HS-5 (cell line): Measurements from ENCODE around the gene COL17A1.

ENCODE experiments used
- DNase-seq: peaks from one replicate; pipeline ENCODE4 v3.0.0-alpha.2; 2012; ENCODE audit warnings: low read depth

COL17A1 gene

GRCh38 chr10:104085801-104086400 lies at the start of gene COL17A1:
Gene COL17A1, minus strand, starts transcription at chr10:104085880. Its CDS starts 5,207 bp downstream, at chr10:104080673.
- DNase-seq: no peak

GRCh38 chr10:104130041-104130440 lies 44.4 kb upstream of the COL17A1 start:
- DNase-seq: no peak

GRCh38 chr10:104128214-104128613 lies 42.5 kb upstream of the COL17A1 start:
- DNase-seq: no peak

DNA sequence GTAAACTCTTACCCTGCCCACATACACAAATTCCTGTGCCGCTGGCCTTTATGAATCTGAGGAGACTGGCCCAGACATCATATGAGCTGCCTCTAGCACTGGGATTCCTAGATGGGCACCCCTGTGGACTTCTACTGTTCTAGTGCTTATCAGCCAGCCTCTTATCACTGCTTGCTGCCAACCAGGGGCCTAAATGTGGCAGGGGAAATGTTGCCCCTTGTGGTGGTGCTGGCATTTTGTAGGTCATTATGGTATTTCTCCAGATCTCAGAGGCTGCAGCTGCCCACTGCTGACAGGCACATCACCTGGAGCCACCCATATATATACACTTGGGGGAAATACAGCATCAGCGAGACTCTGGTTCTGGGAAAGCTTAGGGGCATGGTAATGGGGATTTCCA lies 41.7 kb upstream of the COL17A1 start:
- DNase-seq: no peak

- DNase-seq: no peak
These were observed 37.7 kb upstream of the COL17A1 start for GRCh38 chr10:104123397-104123796.

DNA sequence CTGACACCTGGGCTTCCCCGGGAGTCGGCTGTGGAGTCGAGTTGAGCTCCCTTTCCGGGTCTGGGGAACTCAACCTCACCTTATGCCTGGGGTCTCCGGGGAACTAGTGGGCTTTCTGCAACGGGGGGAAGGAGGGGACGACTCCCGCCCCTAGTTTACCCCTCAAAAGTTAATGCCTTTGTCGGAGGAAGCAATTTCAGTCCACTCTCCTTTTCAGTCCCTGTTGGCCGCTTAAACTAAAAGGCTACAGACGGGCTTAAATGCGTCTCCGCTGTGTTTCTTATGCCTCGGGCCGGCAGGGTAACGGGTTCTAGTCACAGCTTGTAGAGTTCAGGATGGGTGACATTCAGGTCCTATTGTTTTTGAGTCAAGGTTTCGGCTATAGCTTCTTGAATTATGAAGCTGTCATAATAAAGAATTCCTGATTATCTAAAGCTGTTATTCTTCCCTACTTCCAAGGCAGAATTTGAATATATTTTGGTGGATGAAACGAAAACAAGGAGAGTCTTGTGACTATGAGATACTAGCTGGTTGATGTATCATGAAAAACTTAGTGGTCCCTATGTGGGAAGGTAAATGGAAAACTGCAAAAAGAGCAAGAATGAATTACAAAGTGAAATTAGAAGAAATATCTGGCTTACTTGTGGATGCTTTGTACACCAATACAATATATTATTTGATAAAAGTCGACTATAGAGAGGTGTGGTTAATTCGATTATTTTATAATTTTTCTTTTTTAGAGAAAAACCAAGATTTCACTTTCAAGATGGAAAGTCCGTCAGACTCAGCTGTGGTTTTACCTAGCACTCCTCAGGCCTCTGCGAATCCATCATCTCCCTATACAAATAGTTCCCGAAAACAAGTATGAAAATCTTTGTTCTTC lies 36.8 kb upstream of the COL17A1 start:
- no peak for DNase-seq

DNA sequence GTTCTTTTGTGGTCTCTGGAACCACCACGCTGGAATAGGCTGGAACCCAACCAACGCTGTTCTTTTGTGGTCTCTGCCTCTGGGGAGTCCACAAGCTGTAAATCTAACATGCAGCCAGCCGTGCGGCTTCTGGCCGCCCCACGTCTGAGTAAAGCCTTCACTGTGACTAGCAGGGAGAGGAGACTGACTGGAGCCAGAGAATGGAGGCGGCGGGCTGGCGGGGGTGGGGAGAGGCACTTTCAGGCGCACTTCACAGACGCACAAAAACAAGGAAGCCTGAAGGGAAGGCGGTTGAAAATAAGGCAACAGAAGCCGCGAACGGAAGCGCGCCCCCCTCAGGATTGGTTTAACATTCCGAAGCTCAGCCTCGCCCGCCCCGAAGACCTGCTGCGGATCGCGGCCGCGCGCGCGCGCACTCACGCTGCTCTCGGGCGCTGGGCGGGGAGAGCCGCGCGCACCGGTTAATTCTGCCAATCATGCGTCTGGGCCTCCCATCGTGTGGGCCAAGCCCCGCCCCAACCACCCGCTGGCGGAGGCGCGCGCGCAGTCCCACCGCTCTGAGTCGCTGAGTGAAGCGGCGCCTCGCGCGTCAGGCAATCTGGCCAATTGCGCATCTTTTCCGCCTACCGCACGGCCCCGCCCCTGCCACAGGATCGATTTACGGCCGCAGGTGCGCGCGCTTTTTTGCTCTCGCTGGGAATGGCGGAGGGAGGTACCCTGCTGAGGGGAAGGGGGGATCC lies 36.0 kb upstream of the COL17A1 start, which contains the start of gene SFR1:
Gene SFR1 (plus strand): TSS at position 687 of the 740 bp plus-strand sequence. CDS start 13 bp downstream, at position 700.
- peak; percentile 81 for DNase-seq

DNA sequence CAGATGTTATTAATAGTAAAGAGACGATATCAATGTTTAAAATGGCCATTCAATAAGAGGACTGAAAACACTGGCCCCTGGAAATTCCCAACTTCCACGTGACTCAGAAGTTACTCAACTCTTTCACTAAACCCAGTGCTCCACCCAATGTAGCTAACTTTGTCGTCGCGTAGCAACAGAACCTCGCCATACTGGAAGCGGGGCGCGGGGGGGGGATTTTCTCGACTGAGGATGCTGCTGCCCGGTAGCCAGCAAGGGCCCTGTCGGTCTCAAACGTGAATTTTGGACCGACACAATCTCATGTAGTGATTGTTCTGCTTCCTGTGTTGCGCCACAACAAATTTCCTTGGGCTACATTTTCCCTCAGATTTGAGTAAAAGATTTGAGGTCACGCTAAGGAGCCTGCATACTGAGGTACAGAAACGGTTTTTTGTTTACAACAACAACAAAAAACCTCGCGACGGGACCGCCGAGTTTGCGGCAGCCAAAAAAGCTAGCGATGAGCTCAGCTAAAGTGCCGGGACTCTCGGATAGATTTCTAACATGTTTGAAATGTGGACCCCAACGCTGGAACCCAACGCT lies 35.3 kb upstream of the COL17A1 start:
- DNase-seq: peak; percentile 83

DNA sequence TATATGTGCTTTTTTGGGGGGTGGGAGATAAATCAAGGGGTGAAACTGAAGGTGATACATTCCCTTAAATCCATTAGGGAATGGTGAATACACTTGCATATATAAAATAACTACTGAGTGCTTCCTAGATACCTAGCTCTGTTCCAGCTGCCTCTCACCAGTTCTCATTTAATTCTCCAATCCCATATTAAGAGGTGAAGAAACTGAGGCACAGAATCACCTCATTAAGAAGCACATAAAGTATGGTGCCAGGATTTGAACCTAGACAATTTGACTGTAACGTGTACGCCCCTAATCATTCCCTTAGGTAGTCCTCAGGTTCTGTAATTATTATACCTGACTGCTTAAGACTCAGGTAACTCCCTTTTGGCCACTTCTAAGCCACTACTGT lies 34.8 kb upstream of the COL17A1 start:
- no peak for DNase-seq

DNA sequence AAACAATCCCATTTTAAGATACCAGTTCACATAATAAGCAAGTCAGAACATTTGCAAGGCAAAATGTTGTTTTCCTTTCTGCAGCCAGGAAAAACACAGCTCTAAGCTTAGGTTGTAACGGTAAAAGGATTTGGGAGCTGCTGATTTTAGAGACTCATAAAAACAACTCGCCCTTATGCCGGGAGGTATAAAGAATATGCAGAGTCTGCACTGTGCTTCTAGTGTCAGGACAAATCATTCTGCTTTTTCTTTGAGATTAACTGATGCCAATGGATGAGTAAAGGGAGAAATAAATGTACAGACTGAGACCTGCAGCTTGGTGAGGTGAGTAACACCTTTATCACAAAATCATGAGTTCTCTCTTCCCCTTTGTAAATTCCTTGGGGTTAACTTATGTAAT lies 34.3 kb upstream of the COL17A1 start:
- DNase-seq: no peak

DNA sequence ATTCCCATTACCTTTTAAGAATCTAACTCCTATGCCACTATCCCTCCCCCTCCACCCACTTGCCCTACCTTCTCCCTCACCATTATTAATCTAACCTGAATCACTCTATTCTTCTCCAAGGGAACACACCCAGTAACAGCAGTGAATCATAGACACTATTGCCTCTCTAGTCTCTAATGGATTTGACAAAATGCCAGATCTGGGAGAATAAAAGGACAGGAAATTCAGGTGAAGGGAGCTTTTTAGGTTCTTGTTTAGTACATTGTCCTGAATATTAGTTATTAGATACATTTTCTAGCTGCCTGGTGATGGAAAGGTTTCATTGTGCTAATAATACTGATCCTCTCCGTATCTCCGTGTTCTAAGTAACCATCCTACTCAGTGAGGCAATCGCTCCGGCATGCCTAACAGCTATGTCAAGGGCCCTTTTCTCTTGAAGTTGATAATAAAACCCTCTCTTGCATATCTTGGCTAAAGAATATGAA lies 32.2 kb upstream of the COL17A1 start:
- DNase-seq: no peak

DNA sequence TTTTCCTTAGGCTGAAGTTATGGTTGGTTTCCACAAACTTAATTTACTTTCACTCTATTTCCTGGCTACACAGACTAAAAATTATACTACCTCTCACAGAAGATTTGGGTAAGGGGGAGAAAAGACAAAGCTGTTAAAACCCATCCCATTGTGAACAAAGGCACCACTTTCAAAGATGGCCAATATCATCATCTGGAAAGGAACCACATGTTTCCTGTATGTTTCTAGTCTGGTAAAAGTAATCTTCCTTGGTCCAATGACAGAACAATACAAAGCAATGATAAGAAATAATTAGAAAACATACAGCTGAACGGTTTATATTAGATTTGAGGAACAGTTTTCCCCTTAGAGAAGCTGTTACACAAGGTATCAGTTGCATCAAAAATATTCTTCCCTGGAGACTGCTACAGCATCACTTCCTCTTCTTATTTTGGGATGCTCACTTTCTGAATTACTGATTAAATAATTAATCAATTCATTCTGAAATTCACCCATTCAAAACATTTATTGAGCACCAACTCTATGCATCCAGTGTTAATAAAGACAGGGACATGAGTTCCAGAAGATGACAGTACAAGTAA lies 27.8 kb upstream of the COL17A1 start:
- DNase-seq: no peak

DNA sequence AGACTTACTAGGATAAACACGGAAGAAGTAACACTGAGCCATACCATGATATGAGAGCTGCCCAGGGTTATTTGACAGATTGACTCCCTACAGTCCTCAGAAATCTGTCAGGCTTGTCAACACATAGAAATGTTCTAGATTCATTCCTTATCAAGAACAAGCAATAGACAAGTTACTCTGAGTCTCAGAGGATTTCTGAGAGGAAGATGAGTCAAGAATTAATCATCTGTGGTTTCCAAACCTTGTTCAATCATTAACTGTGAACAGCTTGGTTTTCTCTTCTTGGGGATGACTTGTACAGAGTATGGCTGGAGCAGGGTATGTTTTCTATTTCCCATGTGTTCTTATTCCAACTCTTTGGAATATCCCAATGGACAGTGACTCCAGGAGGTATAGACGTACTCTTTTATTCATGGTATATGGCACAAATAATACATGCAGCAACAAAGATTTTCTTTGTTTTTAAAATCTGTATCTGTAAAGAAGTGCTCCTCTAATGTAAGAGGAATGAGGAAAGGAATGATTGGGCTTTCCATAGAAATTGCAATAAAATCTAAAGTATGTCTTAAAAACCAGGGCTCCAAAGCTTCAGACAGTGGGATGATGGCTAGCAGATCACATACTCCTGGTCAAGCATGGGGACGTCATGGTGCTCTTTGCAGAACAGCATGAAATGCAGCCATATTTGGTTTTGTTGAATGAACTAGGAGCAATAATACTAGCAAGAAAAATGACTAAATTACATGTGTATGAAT lies 24.4 kb upstream of the COL17A1 start:
- peak; percentile 84 for DNase-seq

- DNase-seq: no peak
These were observed 19.2 kb upstream of the COL17A1 start for GRCh38 chr10:104104926-104105325.

DNA sequence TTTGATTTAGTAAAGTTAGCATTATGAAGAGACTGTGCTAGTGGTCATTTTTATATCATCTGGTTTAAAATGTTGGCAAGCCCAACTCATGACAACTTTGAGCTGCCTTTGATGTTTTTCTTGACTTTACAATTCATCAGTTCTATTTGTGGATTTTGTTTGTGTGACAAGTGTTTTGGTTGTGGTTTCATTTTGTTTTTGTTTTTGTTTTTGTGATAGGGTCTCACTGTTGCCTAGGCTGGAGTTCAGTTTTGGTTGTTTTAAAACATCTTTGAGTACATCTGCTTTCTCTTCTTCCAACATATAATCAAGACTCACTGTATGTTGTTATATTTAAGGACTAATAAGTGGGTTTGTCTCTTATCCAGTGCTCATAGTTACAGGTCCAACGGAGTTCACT lies 18.7 kb upstream of the COL17A1 start:
- DNase-seq: no peak

- no peak for DNase-seq
These were observed 18.3 kb upstream of the COL17A1 start for GRCh38 chr10:104103956-104104355.

DNA sequence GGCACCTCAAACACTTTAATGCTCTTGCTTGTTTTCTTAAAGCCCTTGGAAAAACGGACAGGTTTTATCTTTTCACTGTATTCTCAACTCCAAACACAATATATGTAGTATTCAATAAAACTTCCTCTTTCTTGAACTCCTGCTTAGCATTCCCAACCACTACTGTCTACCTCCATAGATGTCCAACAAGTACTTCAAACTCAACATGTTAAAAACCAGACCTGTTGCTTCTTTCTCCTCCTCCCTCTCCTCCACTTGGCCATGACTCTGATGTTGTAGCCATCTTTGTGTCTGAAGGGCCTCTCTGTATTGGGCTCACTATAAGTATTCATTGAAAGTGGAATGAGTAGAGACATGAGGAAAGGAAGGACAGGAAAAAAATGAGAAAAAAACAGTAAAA lies 16.2 kb upstream of the COL17A1 start:
- no peak for DNase-seq

DNA sequence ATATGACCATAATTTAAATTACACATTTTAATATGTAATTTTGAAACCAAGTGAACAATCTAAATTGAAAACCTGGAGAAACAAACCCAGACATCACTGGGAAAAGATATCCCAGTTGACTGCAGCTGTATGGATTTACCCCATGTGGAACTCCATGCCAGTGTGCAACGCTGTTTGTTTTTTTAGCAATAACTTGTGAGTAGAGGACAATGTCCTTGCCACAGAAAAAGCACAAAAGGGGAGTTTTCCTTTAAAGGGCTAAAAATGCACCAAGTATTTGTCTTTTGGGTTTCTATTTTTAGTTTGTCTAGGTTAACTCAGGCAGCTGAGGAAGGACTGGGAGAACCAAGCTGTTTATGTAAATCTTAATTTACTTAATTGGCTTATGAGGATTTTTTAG lies 15.1 kb upstream of the COL17A1 start:
- DNase-seq: no peak

DNA sequence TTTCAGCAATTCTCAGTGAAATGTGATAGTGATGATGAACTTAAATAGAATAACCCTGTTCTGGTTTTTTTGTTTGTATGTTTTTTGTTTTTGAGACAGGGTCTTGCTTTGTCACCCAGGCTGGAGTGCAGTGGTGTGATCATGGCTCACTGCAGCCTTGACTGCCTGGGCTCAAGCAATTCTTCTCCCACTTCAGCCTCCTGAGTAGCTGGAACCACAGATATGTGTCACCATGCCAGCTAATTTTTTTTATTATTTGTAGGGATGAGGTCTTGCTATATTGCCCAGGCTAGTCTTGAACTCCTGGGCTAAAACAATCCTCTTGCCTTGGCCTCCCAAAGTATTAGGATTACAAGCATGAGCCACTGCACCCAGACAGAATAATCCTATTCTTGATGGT lies 14.3 kb upstream of the COL17A1 start:
- DNase-seq: no peak

- DNase-seq: peak; percentile 63
These were observed 13.6 kb upstream of the COL17A1 start for GRCh38 chr10:104099269-104099668.

DNA sequence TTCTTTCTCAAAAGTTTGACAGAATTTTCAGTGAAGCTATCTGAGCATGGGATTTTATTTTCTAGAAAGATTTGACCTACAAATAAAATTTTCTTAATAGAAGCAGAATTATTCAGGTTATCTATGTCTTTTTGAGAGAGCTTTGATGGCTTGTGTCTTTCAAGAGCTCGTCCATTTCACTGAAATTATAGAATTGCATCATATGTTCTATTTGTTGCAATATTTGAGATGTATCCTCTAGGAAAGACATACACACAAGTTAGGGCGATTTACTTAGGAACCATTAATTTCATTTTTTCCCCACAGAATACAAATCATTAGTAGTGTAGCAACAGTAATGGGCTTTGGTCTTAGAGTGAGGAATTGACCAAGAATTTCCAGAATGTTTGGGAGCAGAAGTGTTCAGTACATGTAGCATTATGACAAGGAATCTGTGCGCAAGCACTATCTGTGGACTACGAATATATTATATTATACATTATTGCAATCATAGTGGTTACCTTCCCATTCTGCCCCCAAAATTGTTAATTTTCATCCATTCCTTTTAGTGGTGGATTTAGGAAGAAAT lies 12.8 kb upstream of the COL17A1 start:
- DNase-seq: no peak
